CD14-positive monocyte (primary cell): ENCODE results near the gene RBL1. TPM values are rescaled to one million over a fixed set of nuclear protein-coding genes. Genes with fewer than 3 reads are reported as not detected.

Source experiments
- DNase-seq, 3 donors: peaks; one replicate each; pipeline ENCODE4 v3.0.0-alpha.2; 2011 to 2022
- H2AFZ ChIP-seq: 2 replicates; pipeline ENCODE4 v1.6.0; 2012; ENCODE audit warnings: mild to moderate bottlenecking, low read depth, low read length, inconsistent platforms; ENCODE audit not compliant: insufficient read depth, poor library complexity, severe bottlenecking
- H3K27ac ChIP-seq, 2 donors: 1 replicate in 1 of 2; 2 replicates in 1 of 2; pipeline ENCODE4 v1.5.1; 2012 to 2013; ENCODE audit warnings: low read length in 2 of 2, control low read depth in 1 of 2, inconsistent platforms in 1 of 2, low read depth in 1 of 2, mild to moderate bottlenecking in 1 of 2
- H3K27me3 ChIP-seq, 2 donors: one replicate each; pipeline versions ENCODE4 v1.6.0 to v1.6.1; 2011 to 2013; ENCODE audit warnings: low read length in 2 of 2; ENCODE audit not compliant: control insufficient read depth in 2 of 2, insufficient read depth in 2 of 2
- H3K36me3 ChIP-seq, 2 donors: replicated peaks in 1 of 2; 1 replicate in 1 of 2; 2 replicates in 1 of 2; pipeline versions ENCODE4 v1.5.1 to v1.6.1; 2012 to 2013; ENCODE audit warnings: low read length in 2 of 2, control low read depth in 1 of 2, inconsistent platforms in 1 of 2, mild to moderate bottlenecking in 1 of 2; ENCODE audit not compliant: insufficient read depth in 2 of 2, control insufficient read depth in 1 of 2
- H3K4me1 ChIP-seq, 2 donors: 1 replicate in 1 of 2; 2 replicates in 1 of 2; pipeline versions ENCODE4 v1.5.1 to v1.6.1; 2012 to 2013; ENCODE audit warnings: low read length in 2 of 2, control low read depth in 1 of 2, inconsistent platforms in 1 of 2, mild to moderate bottlenecking in 1 of 2, moderate library complexity in 1 of 2; ENCODE audit not compliant: insufficient read depth in 2 of 2, control insufficient read depth in 1 of 2
- H3K4me2 ChIP-seq: replicated peaks from 2 replicates; pipeline ENCODE3; 2012; ENCODE audit warnings: low read length, moderate library complexity, mild to moderate bottlenecking; ENCODE audit not compliant: poor library complexity, severe bottlenecking; ENCODE audit errors: extremely low read depth
- H3K4me3 ChIP-seq, 3 experiments: fragments of 200-600 bp in 1 of 3; sonication (generic) in 1 of 3; replicated peaks in 1 of 3; 1 replicate in 2 of 3; 2 replicates in 1 of 3; pipeline ENCODE4 v1.5.1; 2011 to 2013; ENCODE audit warnings: low read length in 3 of 3, mild to moderate bottlenecking in 3 of 3, control low read depth in 2 of 3, low read depth in 2 of 3, inconsistent platforms in 1 of 3, moderate library complexity in 1 of 3
- H3K79me2 ChIP-seq: 2 replicates; pipeline ENCODE4 v1.6.0; 2012; ENCODE audit warnings: mild to moderate bottlenecking, control low read depth, inconsistent platforms, low read length, moderate library complexity; ENCODE audit not compliant: insufficient read depth
- H3K9ac ChIP-seq: 2 replicates; pipeline ENCODE4 v1.6.0; 2017; ENCODE audit warnings: low read length, mild to moderate bottlenecking; ENCODE audit not compliant: insufficient read depth, poor library complexity, severe bottlenecking
- H3K9me3 ChIP-seq, 2 donors: replicated peaks in 1 of 2; 1 replicate in 1 of 2; 2 replicates in 1 of 2; pipeline versions ENCODE4 v1.5.1 to v1.6.1; 2012 to 2013; ENCODE audit warnings: low read length in 2 of 2, control low read depth in 1 of 2; ENCODE audit not compliant: control insufficient read depth in 1 of 2, insufficient read depth in 1 of 2
- H4K20me1 ChIP-seq: 2 replicates; pipeline ENCODE4 v1.6.0; 2012; ENCODE audit warnings: mild to moderate bottlenecking, low read length, control low read depth, moderate library complexity; ENCODE audit not compliant: insufficient read depth
- H3K27ac Mint-ChIP-seq, 7 donors: one replicate each; pipeline ENCODE4 v1.8.0; 2020; ENCODE audit warnings: mild to moderate bottlenecking in 7 of 7, mixed read lengths in 7 of 7, moderate library complexity in 6 of 7, inconsistent platforms in 2 of 7
- H3K27me3 Mint-ChIP-seq, 3 donors: one replicate each; pipeline ENCODE4 v1.8.0; 2021 to 2022; ENCODE audit warnings: low read depth in 3 of 3, mild to moderate bottlenecking in 3 of 3, mixed read lengths in 3 of 3, moderate library complexity in 3 of 3, inconsistent platforms in 1 of 3
- H3K36me3 Mint-ChIP-seq, 2 donors: one replicate each; pipeline ENCODE4 v1.8.0; 2020; ENCODE audit warnings: mixed read lengths in 2 of 2, inconsistent platforms in 1 of 2, mild to moderate bottlenecking in 1 of 2
- H3K4me1 Mint-ChIP-seq: one replicate; pipeline ENCODE4 v1.8.0; 2020; ENCODE audit warnings: mild to moderate bottlenecking, mixed read lengths
- H3K4me3 Mint-ChIP-seq, 2 donors: one replicate each; pipeline ENCODE4 v1.8.0; 2020; ENCODE audit warnings: mild to moderate bottlenecking in 2 of 2, mixed read lengths in 2 of 2, moderate library complexity in 1 of 2
- H3K9me3 Mint-ChIP-seq, 7 donors: one replicate each; pipeline ENCODE4 v1.8.0; 2020 to 2022; ENCODE audit warnings: mixed read lengths in 7 of 7, mild to moderate bottlenecking in 6 of 7, moderate library complexity in 6 of 7, inconsistent platforms in 2 of 7
- WGBS: methylation state at CpG from one replicate; pipeline ENCODE4 v1.1.5; 2013; ENCODE audit warnings: missing lambda C conversion rate; ENCODE audit not compliant: insufficient coverage; 5-methylcytosine and 5-hydroxymethylcytosine counted together
- intact Hi-C, 2 donors: fragments of 100-400 bp; cut with micrococcal nuclease; formaldehyde crosslinking; loops; one replicate each; pipeline versions ENCODE4 v1.15.0 to v1.15.1; 2023
- polyA plus RNA-seq, 3 donors: library from polyadenylated mRNA; depleted of rRNA in 1 of 3; unstranded in 2 of 3; stranded (reverse) in 1 of 3; fragments of 300-500 nt in 2 of 3; fragments of >200 nt in 1 of 3; fragmentation: Illumina TruSeq in 2 of 3; gene quantifications; 1 replicate in 2 of 3; 2 replicates in 1 of 3; pipeline ENCODE4 v1.2.3, GENCODE V29; 2012 to 2021
- TF ChIP-seq, protein P1 (sequence below): fragments of 200-600 bp; IDR thresholded peaks from one replicate; pipeline ENCODE4 v1.8.0; 2022; ENCODE audit warnings: antibody characterized with exemption, mild to moderate bottlenecking

RBL1 gene
- polyA plus RNA-seq, 3 donors: 1.5 to 3.7 (median 2.4) TPM

DNA sequence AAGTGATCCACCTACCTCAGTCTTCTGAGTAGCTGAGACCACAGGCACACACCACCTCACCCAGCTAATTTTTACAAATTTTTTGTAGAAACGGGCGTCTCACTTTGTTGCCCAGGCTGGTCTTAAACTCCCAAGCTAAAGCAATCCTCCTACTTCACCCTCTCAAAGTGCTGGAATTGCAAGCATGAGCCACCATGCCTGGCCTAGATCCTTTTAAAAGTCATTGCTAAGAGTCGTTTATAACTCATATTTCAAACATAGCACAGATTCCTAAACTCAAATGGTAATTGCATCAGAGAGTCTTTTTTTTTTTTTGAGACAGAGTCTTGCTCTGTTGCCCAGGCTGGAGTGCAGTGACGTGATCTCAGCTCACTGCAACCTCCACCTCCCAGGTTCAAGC is 136.6 kb downstream of the RBL1 start:
- peaks cover 5 to 13% (median 8%) of the 10 kb centered on the region in 7 donors for H3K9me3 Mint-ChIP-seq
- H3K79me2 ChIP-seq: peaks cover 12% of the 10 kb centered on the region
- H3K4me3 Mint-ChIP-seq: no peak overlapping the region
- no peaks in the 10 kb centered on the region for H4K20me1 ChIP-seq
- H3K4me2 ChIP-seq: no peak overlapping the region
- peak overlapping the region in 5 of 7 donors; percentile 18 to 94 (median 68) for H3K27ac Mint-ChIP-seq
- peaks cover 11 to 13% of the 10 kb centered on the region in 2 donors for H3K9me3 ChIP-seq
- WGBS: no CpG with 5 or more reads among the region's 4 CpGs
- H3K36me3 ChIP-seq: no peaks in the 10 kb centered on the region
- no peak for DNase-seq
- peaks cover 62% of the 10 kb centered on the region for H3K4me1 Mint-ChIP-seq
- no peak overlapping the region for H2AFZ ChIP-seq
- peak overlapping the region; percentile 57 to 80 for H3K27ac ChIP-seq
- no peak overlapping the region for H3K4me3 ChIP-seq
- H3K27me3 Mint-ChIP-seq: peaks cover 0 to 4% (median 0%) of the 10 kb centered on the region in 3 donors
- H3K36me3 Mint-ChIP-seq: peaks cover 0 to 3% of the 10 kb centered on the region in 2 donors
- peaks cover 68 to 74% of the 10 kb centered on the region in 2 donors for H3K4me1 ChIP-seq
- H3K9ac ChIP-seq: no peak overlapping the region
- TF ChIP-seq, protein P1, sequence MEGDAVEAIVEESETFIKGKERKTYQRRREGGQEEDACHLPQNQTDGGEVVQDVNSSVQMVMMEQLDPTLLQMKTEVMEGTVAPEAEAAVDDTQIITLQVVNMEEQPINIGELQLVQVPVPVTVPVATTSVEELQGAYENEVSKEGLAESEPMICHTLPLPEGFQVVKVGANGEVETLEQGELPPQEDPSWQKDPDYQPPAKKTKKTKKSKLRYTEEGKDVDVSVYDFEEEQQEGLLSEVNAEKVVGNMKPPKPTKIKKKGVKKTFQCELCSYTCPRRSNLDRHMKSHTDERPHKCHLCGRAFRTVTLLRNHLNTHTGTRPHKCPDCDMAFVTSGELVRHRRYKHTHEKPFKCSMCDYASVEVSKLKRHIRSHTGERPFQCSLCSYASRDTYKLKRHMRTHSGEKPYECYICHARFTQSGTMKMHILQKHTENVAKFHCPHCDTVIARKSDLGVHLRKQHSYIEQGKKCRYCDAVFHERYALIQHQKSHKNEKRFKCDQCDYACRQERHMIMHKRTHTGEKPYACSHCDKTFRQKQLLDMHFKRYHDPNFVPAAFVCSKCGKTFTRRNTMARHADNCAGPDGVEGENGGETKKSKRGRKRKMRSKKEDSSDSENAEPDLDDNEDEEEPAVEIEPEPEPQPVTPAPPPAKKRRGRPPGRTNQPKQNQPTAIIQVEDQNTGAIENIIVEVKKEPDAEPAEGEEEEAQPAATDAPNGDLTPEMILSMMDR: no peak
- intact Hi-C loops: loop anchor here in 1 of 2 donors (5.0 kb wide), 1 partner anchor 138 kb away; the partner anchor contains the start of gene RBL1
- no peaks in the 10 kb centered on the region for H3K27me3 ChIP-seq

DNA sequence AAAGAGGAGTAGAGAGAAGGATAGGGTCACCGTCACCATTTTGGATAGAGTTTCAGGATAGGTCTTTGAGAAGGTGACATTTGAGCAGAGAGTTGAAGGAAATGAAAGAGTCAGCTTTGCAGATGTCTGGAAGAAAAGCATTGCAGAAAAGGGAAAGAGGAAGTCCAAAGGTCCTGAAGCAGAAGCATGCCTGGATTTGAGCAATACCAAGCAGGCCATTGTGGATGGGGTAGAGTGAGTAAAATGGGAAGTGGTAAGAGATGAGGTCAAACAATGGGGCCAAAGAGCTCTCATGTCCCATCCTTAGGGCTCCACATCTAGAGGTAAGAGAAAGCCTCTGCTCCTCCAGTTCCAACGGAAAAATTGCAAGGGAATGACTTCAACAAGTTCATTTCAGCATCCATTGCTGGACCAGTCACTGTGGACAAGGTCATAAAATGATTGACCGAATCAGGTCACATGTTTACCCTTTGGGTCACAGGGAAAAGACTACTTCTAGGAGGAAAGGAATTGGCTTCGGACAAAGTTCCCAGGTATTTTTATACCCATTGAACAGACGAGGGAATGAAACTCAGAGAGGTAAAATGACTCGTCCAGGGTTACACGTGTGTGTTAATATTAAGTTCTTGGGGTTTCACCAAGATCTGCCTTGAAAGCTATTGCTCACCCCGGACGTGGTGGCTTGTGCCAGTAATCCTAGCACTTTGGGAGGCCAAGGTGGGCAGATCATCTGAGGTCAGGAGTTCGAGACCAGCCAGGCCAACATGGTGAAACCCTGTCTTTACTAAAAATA is 137.7 kb downstream of the RBL1 start:
- H3K4me1 Mint-ChIP-seq: peaks cover 64% of the 10 kb centered on the region
- intact Hi-C loops: loop anchor here in 1 of 2 donors (5.0 kb wide), 1 partner anchor 139 kb away; the partner anchor contains the start of gene RBL1
- TF ChIP-seq, protein P1: no peak
- Histone ChIP-seq H3K9me3 (peaks cover 10 to 13% of the 10 kb centered on the region in 2 donors), H4K20me1 (no peaks in the 10 kb centered on the region), H3K27me3 (no peaks in the 10 kb centered on the region), H3K4me2 (peak overlapping the region; percentile 37), H3K4me1 (peaks cover 71 to 82% of the 10 kb centered on the region in 2 donors), H3K79me2 (peaks cover 12% of the 10 kb centered on the region), H3K27ac (peak overlapping the region; percentile 67 to 80), H3K9ac (no peak overlapping the region), H3K36me3 (no peaks in the 10 kb centered on the region), H2AFZ (no peak overlapping the region), H3K4me3 (peak overlapping the region in 1 of 3 experiments; percentile 51)
- WGBS: 46% methylated on average over 4 of the region's 10 CpGs
- H3K4me3 Mint-ChIP-seq: peak overlapping the region; percentile 44 to 55
- peaks cover 0 to 3% of the 10 kb centered on the region in 2 donors for H3K36me3 Mint-ChIP-seq
- H3K27ac Mint-ChIP-seq: peak overlapping the region; percentile 89 to 95 (median 93)
- H3K9me3 Mint-ChIP-seq: peaks cover 5 to 13% (median 8%) of the 10 kb centered on the region in 7 donors
- DNase-seq: peak; percentile 87 to 94 (median 90)
- H3K27me3 Mint-ChIP-seq: peaks cover 0 to 4% (median 0%) of the 10 kb centered on the region in 3 donors
